Measurements from ENCODE around the gene FBXO5.

GRCh38 chr6:152980656-152981055, 2.2 kb downstream of the FBXO5 start:
- TF ChIP-seq FOXJ3 (CRISPR knock-in tag; IDR thresholded peaks at IDR 0.05), result no peak
- TF ChIP-seq CTCF (IDR thresholded peaks at IDR 0.05), result no peak
- no peak for TF ChIP-seq EP300 (IDR thresholded peaks at IDR 0.05; ENCODE audit: borderline replicate concordance in 1 of 2, low read depth in 1 of 2, low read length in 1 of 2)
- TF ChIP-seq ELF1 (IDR thresholded peaks at IDR 0.05), result no peak
- no peak for TF ChIP-seq GABPA (IDR thresholded peaks at IDR 0.05; ENCODE audit: low read depth)
- TF ChIP-seq JUND (IDR thresholded peaks at IDR 0.05), result no peak
